Activated CD4-positive, alpha-beta T cell treated with anti-CD3 and anti-CD28 coated beads, Interleukin-2, Interleukin-4, amounts not matched to agents 100 ng/mL and 50 ng/mL, durations not matched to agents 16 hours and 8 hours (primary cell): Measurements from ENCODE around the gene XYLT2.

ENCODE experiments used
- DNase-seq: peaks from one replicate; pipeline ENCODE4 v3.0.0-alpha.2; 2020; ENCODE audit warnings: low spot score

Gene XYLT2

DNA sequence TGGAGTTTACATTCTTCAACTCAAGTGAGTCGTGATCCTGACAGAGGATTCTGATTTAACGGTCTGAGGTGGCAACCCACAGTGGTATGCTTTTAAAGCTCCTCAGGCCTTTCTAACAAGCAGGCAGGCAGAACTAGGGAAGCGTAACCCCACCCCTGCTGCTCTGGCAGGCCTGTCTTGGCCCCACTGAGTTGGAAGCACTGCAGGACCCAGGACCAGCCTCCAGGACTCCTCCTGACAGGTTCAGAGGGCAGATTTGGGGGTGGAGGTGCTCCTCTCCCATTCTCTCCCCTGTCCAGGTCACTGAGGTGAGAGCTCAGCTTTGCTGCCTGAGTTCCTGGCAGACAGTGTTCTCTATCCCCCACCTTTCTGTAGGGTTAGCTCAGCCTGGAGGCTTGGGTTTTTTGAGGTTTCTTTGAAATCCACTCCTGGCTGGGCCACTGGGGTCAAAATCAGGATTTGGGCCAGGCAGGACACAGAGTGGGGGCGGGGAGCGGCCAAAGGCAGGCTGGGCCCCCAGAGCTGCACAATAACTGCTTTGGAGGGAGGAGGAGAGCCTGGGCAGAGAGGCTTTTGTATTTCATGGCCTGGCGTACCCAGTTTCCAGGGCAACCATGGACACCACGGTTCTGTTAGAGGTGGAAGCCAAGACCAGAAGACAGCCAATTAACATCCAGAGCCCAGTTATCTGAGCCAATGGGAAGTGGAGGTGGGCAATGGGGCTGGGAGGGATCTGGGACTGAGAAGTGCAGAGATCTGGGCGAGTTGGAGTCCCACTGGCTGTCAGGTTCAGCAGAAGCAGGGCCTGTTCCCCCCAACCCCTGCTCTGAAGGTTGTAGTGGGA is 17.5 kb downstream of the XYLT2 start:
- DNase-seq: no peak

DNA sequence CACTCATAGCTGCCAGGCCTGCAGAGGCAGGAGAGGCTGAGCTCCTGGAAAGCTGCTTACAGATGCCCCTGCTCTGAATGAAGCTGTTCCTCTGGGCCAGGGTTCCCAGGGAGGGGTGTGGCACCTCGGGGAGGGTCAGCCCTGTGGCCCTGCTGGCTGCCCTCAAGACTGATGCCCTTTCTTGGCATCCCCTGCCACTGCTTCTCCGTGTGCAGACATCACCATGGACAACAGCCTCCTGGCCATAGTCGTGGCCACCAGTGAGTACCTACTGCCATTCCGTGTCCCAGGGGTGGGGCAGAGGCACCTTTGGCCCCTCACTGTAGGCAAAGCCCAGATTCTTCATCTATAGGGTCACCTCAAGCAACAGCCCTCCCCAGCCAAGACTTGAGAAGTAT is 18.1 kb downstream of the XYLT2 start:
- DNase-seq: no peak

DNA sequence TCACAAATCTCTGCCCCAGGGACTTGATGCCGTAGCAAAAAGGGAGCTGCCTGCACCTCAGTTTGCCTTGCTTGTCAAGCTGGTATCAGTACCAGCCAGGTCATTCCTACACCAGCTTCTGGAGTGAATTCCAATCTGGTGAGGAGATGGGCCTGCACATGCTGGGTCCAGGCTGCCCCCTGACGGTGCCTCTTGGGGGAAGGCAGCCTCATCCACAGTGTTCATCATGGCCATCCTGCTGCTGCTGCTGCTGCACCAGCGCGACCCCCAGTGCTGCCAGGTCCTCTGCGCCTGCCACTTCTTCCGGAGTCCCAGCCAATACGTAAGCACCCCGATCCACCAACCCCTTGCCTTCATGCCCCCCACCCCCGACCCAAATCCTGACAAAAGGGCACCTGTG is 18.8 kb downstream of the XYLT2 start:
- no peak for DNase-seq

DNA sequence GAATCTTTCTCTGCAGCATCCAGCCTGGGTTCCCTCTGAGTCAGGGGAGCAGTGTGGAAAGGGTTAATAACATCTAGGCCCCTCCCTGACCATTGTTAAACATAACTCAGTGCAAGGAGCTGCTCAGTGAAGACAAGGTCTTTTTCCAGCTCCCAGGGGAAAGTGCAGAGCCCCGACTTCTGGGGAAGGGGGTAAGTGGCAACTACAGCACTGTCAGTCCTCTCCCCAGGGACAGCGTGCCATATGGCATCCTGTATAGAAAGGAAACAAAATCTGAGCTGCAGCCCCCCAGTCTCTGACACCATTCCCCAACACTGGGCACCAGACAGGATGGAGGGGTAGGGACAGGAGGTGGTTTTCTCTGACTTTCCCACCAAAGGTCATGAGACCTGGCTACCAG is 19.2 kb downstream of the XYLT2 start:
- DNase-seq: no peak

GRCh38 chr17:50365649-50366393 is 19.9 kb downstream of the XYLT2 start:
- no peak for DNase-seq

GRCh38 chr17:50367401-50367800 is 21.5 kb downstream of the XYLT2 start:
- no peak for DNase-seq

- no peak for DNase-seq
Observed at GRCh38 chr17:50370052-50370451, 24.1 kb downstream of the XYLT2 start.

GRCh38 chr17:50371526-50371925 is 25.6 kb downstream of the XYLT2 start:
- no peak for DNase-seq

DNA sequence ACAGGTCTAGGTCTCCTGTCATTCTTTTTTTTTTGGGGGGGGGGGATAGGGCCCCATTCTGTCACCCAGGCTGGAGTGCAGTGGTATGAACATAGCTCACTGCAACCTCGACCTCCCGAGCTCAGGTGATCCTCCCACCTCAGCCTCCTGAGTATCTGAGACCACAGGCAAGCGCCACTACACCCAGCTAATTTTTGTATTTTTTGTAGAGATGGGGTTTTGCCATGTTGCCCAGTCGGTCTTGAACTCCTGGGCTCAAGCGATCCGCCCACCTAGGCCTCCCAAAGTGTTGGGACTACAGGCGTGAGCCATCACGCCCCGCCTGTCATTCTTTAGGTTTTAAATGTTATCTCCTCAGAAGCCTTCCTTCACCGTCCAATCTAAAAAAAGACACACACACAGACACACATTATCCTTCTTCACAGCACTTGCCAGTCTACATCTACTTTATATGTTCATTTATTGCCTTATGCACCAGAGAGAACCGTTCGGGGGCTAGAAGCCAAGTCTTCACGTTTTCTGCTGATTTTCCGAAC is 26.4 kb downstream of the XYLT2 start:
- no peak for DNase-seq

DNA sequence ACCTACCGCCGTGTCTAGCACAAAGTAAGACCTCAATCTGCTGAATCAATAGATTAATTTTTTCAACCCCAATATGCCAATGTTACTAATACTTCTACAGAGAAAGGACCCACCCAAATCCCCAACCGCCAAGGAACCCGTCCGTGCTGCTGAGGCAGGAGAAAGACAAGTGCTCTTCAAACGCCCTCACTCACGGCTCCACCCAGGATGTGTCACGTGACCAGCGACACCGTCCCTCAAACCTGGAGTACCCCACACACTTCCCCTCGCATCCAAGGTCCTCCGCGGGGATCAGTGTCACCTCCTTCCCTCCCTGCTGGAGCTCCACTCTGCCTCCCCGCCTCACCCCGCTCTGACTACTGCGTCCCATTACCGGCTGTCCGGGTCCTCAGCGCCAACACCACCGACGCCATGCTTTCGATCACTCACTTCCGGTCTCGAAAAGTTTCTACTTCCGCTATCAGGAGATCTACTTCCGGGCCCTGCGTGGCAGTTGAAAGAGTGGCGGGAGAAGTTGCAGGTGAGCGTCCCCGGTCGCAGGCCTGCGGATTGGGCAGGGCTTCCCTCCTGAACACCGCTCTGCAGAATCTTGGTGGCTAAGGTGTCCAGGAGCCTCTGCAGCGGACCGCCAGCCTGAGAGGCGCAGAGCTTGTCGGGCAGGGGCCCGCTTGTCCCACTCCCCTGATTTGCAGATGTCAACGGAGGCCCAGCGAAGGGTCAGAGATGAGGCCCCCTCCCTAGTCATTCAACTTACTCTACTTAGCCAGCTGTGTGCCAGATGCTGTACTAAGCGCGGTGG is 27.0 kb downstream of the XYLT2 start, which contains the start of the genes EME1 and MRPL27:
Gene EME1 (plus strand): TSS at position 472 of the 799 bp plus-strand sequence. CDS start 1,980 bp downstream, outside the sequence.
Gene MRPL27 (minus strand): TSS at position 427 of the 799 bp plus-strand sequence. CDS start 14 bp downstream, at position 413.
- DNase-seq: peak; percentile 94

- no peak for DNase-seq
Observed at GRCh38 chr17:50373705-50374104, 27.8 kb downstream of the XYLT2 start.

- no peak for DNase-seq
Observed at GRCh38 chr17:50375858-50376538, 30.1 kb downstream of the XYLT2 start.

DNA sequence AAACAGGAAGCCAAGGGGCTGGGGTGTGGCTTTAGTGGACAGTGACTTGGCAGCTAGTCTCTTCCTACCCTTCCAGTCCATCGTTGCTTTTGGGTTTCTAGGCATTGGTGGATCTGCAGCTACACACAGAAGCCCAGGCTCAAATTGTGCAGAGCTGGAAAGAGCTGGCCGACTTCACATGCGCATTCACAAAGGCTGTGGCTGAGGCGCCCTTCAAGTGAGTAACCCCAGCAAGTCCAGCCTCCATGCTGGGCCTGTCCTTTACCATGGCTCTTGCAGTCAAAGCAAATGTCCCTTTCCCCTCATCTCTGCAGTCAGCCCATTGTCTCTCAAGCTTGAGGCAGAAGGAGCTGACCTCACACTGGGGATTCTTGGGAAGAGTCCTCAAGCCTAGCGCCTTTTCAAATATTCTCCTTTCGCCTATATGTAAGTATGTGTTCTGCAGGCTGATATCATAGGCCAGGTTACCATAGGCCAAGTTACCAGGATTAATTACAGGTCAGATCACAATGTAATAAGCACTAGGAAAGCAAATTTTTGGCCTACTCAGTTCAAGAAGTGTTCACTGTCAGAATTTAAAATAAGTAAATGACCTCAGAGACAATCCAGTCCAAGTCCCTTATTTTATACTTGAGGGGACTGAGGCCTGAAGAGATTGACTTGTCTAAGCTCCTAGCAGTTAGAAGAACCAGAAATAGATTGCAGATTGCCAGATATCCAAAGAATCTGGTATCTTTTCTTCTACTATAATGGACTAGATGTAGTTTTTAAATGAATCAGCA is 33.6 kb downstream of the XYLT2 start:
- DNase-seq: no peak

DNA sequence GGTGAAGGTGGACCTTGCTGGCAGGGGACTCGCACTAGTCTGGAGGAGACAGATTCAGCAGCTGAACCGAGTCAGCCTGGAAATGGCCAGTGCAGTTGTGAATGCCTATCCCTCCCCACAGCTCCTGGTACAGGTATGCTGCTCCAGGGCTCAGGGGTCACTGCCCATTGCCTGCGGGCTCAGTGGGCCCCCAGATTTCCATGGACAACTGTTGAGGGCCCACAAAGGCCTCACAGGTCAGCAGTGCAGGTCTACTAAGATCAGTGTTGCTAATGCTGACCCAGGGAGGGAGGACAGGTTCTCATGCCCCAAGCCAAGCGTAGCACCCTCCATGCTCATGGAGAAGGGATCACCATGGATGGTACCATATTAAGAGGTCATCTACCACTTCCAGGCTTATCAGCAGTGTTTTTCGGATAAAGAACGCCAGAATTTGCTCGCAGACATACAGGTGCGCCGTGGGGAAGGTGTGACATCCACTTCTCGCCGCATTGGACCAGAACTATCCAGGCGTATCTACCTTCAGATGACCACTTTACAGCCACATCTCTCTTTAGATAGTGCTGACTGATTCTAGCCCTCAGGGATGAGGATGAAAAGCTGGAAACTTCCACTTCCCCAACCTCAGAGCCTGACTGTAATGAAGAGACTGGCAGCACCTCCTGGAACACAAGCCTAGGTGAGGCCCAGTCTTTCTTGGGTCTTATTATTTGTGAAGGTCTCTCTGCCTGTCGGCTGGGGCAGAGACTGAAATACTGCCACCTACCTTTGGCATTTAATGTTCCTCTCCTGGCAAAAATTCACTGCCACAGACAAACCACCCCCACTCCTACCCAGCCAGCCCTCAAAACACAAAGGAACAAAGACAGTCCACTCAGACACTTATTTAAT is 34.7 kb downstream of the XYLT2 start:
- DNase-seq: no peak

DNA sequence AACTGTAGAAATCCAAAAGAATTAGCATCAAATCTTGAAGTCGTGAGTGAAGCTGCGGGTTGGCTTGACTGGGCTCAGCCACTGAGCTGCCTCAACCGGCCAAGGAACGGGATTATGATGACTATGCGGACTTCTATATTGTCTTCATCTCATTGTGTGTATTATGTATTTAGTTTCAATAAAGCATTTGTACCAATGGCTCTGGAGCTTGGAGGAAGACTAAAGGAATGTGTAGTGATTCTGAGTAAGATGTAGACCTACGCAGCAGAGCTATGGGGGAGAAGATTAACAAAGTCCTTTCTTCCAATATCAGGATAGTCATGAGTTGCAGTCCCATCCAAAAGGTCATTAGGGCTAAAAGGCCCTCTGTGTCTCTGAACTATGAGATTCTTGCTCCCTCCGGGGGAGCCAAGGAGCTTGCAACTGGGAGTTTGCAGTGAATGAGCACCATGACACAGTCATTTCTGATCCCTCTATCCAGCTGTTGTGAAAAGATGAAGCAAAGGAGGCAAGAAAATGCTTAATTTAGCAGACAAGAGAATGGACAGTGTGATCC is 35.4 kb downstream of the XYLT2 start:
- DNase-seq: no peak

- DNase-seq: no peak
Observed at GRCh38 chr17:50381920-50382319, 36.0 kb downstream of the XYLT2 start.

- no peak for DNase-seq
Observed at GRCh38 chr17:50382931-50383330, 37.0 kb downstream of the XYLT2 start.

GRCh38 chr17:50386510-50386909 is 40.6 kb downstream of the XYLT2 start:
- DNase-seq: no peak

DNA sequence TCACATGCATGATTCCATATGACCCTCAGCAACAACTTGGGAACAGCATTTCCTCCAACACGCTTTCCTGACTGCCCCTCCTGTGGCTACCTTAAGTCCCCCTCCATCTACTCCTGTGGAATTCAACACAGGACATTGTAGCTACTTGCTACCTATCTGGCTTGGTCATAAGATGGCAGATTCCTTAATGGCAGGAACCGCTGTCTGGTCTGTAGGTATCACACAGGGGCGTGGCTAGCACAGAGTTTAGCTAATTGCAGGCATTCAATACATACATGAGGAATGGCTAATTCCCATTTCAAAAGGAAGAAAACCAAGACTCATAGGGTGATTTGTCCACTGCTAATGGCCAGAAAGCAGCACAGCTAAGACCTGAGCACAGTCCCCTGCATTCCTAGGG is 42.8 kb downstream of the XYLT2 start:
- no peak for DNase-seq
